Measurements from ENCODE around the gene MYO1A. TPM values are rescaled to one million over a fixed set of nuclear protein-coding genes. Genes with fewer than 3 reads are reported as not detected.
"Not testable (repeated sequence)": the region's sequence is repeated elsewhere in the genome, so short reads cannot be mapped to it uniquely, and the experiment has no call there.

Gene MYO1A
- total and polyA plus RNA-seq, 2 of the 13 experiments (the other 11 are each of a cell fraction or from before 2014, with no cell fraction given) = 5.3 to 6.0 TPM

- TF ChIP-seq ZBTB10 (CRISPR knock-in tag; IDR thresholded peaks at IDR 0.05; ENCODE audit: borderline replicate concordance) = no peak
These were observed 28.8 kb upstream of the MYO1A start, which contains the start of gene NEMP1 (continued) for GRCh38 chr12:57078519-57079404.

GRCh38 chr12:57073566-57074450 is 23.9 kb upstream of the MYO1A start:
- POLR2A ChIA-PET = interaction anchor here (1.5 to 6.1 kb wide), 4 partner anchors 13 to 54 kb away, joined by 4 to 118 read pairs (median 8); partner anchors contain the start of genes LRP1 and STAT6
- FAIRE-seq; H3K27ac ChIP-seq (ENCODE audit: extremely low read length, insufficient read depth, low read length); H3K27me3 ChIP-seq (ENCODE audit: control insufficient read depth in 1 of 2, insufficient read depth in 2 of 2, low read length in 2 of 2); H3K9me3 ChIP-seq (ENCODE audit: low read length); H4K20me1 ChIP-seq (ENCODE audit: insufficient read depth, low read length); BruUV-seq (replicated peaks); intact Hi-C loops (cut with micrococcal nuclease; ENCODE audit: unreplicated experiment); ATAC-seq; H3K4me2 ChIP-seq (ENCODE audit: low read depth, low read length); H3K9ac ChIP-seq (ENCODE audit: insufficient read depth, low read depth, low read length); H3K79me2 ChIP-seq (ENCODE audit: insufficient read depth, low read length); DNase-seq (ENCODE audit: low spot score); H3K4me3 ChIP-seq (replicated peaks in 1 of 3; ENCODE audit: insufficient read depth in 1 of 3, low read depth in 2 of 3, low read length in 3 of 3); H2AFZ ChIP-seq (ENCODE audit: low read length); H3K4me1 ChIP-seq (ENCODE audit: insufficient read depth, low read length): not testable (repeated sequence)
- CTCF ChIA-PET (ENCODE audit: low intra/inter-chr PET ratio, low total read pairs) = interaction anchor here (3.0 kb wide), 1 partner anchor 39 kb away, joined by 12 read pairs; no protein-coding TSS in a partner anchor
- in situ Hi-C loops (cut with HindIII; ENCODE audit: extremely low pct_ligation_motif_present, low pct_unique_long_range_greater_than_20kb) = loop anchor here (5.0 kb wide), 1 partner anchor 38 kb away; the partner anchor contains the start of gene STAT6
- 95% methylated on average over 6 of the region's 6 CpGs for WGBS (ENCODE audit: low lambda C conversion rate)
- H3K36me3 ChIP-seq (replicated peaks in 1 of 2; ENCODE audit: control insufficient read depth in 1 of 2, insufficient read depth in 2 of 2, low read length in 2 of 2) = peaks cover 2 to 17% of the 10 kb centered on the region in 2 experiments; a peak in 3 of 5 replicates

All from HepG2 (cell line).